Measurements from ENCODE around the gene RNASET2.
"Not testable (repeated sequence)": the region's sequence is repeated elsewhere in the genome, so short reads cannot be mapped to it uniquely, and the experiment has no call there.

The RNASET2 gene

DNA sequence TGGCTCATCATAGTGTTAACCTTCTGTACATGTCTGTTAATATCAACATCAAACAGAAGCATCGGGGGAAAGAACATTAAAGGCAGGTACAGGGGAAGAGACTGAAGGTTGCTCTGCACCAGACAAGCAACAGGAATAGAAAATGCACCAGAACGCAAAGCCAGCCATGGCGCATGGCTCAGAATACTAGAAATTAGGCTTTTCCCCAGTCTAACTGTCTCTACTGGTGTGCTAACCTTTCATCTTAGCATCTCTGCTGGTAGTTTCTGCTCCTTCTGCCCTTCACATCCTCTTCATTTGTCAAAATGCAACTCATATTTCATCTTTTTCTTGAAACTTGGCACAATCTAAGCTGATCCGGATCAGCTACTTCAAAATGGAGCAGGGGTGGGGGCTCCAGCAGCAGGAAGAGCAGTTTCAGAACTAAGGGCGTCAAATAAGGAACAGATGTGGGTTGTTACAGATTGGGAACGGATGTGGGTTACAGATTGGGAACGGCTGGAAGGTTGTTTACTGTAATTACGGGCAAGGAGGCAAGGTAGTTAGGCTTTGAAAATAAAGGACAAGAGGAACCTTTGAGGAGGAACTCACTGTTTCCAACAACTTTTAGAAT is 13.1 kb upstream of the RNASET2 start:
- DNase-seq: no peak

- DNase-seq: no peak
Observed at GRCh38 chr6:166966268-166966667, 9.9 kb upstream of the RNASET2 start.

- no peak for DNase-seq
Observed at GRCh38 chr6:166960609-166960978, 4.2 kb upstream of the RNASET2 start.

DNA sequence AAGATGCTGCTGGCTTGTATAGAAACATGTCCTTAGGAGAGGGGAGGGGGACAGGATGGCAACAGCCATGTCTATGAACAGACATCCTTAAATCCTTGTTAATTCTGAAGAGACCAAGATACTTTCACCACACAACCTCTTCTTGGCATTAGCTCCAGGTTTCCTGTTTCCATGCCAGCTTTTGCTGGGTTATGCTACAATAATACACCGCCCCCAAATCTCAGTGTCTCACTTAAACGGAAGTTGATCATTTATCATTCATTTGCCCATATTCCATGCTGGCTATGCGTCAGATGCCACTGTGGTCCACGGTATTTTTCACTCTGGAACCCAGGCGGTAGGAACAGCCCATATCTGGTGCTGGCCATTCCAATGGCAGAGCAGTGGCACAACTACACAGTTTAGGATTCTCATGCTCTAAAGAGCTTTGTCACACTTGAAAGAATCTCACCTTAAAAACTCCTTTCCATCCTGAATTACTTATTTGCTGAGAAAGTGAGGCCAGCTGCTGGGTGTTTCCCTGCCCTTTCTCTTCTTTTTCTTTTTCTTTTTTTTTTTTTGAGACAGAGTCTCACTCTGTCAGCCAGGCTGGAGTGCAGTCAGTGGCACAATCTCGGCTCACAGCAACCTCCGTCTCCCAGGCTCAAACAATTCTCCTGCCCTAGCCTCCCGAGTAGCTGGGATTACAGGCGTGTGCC is 3.7 kb upstream of the RNASET2 start:
- DNase-seq: no peak

- DNase-seq: no peak
Observed at GRCh38 chr6:166958926-166959861, 2.8 kb upstream of the RNASET2 start.

DNA sequence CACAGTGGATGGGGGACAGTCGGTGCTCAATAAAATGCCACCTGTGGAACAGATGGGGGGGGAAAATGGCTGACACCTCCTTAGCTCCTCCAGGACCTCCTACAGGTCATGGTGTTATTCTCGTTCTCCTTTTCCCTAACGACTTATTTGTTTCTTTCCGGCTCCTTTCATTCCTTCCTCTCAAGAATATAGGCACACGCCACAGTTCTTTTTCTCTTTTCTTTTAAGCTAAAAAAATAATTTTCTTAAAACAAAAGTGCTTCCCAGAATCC is 1.4 kb upstream of the RNASET2 start:
- DNase-seq: no peak

DNA sequence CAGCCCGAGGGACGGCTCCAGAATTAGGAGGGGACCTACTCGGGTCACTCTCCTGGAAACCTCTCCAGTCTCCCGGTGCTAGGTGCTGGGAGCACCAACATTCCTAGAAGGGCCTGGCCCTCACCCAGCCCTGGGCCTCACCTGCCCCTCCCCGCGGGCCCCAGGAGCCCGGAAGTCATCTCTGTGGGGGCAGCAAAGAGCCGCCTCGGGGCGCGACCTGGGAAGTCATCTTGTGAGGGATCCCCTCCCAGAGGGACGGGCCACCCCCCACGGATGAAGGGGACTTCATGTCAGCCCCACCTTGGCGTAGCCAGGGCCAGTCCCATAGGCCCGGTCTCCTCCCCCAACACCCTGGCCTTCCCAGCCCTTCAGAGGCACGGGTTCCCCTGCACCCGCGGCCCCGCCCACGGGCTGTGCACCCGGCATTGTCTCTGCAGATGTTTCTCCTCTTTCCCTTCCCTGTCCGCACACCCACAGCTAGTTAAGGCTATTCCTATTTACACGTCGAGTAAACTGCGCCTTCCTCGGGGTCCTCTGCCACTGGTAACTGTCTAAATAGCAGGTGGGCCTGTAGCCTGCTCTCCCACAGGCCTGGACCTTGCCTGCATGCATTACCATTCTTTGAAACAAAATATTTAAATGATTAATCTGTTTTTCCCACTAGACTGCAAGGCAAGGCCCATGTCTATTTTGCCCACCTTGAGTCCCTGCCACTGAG is 896 bp upstream of the RNASET2 start:
- DNase-seq: no peak

DNA sequence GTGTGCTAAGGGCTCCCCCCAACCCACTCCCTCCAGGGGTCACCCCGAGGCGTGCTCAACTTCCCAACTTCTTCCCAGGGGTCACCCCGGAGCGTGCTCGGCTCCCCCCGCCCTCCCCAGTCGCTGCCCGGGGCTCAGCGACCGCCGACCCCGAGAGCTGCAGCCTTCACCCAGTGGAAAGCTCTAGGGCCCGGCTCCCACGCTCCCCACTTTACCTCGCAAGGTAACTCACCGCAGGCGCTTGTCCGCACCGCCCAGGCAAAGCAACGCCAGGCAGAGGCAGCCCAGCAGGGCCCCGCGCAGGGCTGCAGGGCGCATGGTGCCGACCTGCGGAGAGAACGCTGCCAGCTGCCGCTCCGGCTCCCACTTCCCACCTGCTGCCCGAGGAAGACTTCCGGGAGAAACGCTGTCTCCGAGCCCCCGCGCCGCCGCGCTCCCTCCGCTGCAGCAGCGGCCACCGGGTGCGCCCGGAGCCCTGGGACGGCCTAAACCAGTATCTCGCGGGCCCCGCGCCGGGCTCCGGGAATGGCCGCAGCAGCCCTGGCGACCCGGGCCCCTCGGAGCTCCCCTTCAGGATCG is 396 bp downstream of the RNASET2 start:
- no peak for DNase-seq

DNA sequence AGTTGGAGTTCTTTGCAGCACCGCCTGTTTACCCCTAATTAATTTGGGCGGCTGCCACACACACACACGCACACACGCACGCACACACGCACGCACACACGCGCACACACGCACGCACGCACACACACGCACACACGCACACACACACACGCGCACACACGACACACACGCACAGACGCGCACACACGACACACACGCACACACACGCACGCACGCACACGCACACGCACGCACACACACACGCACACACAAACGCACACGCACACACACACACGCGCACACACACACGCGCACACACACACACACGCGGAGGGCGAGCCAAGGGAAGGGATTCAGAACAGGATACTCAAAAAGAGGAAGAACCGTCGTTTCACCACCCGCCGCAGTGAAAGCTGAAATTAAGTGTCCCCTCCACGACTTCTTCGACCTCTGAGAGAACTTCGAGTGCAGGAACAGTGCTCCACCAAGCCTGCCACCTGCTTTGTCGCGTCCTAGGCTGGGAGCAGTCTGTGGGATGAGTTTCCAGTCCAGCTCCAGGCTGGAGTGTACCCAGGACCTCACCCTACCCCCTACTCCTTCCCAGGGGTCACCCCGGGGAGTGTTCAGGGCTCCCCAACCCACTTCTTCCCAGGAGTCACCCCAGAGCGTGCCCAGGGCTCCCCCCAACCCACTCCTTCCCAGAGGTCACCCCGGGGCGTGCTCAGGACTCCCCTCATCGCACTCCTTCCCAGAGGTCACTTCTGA is 1.1 kb downstream of the RNASET2 start:
- DNase-seq: no peak

- no peak for DNase-seq
Observed at GRCh38 chr6:166954118-166954713, 2.1 kb downstream of the RNASET2 start.

DNA sequence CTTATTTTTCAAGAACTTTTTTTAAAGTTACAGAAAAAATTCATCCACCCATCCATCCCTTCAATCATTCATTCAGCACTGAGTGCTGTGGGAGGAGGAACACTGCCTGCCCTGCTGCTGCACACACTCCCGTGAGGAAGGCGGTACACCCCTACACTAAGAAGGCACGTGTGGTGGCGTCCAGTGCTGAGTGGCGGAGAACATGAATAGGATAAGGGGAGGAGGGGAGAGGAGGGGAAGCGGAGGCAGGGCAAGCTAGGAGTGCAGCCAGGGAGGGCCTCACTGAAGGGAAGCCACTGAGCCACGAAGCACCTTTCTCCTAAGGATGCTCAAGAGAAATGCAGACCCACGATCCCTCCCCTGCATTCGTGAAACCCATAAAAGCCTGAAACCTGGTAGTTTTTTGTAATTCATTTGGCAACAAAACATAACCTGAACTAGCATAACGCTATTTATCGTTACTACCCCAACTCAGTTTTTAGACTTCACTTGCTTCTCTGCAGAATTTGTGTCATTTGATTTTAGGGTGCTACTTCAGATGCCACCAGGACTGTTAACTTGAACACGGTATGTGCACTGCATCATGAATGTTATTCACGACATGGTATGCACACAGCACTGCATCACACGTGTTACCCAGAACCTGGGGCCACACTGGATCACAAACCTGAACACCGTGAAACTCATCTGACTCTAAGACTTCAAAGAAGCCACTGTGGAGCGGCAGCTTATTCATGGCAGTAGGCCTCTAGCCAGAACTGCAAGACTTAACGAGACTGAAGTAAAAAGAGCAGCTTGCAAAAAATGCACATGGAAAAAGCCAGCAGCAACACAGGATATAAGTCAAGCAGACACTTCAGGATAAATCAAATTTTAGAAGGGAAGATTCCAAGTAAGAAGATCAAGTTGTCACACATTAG is 3.5 kb downstream of the RNASET2 start:
- DNase-seq: no peak

- no peak for DNase-seq
Observed at GRCh38 chr6:166952121-166952520, 4.2 kb downstream of the RNASET2 start.

- DNase-seq: no peak
Observed at GRCh38 chr6:166951670-166952060, 4.7 kb downstream of the RNASET2 start.

DNA sequence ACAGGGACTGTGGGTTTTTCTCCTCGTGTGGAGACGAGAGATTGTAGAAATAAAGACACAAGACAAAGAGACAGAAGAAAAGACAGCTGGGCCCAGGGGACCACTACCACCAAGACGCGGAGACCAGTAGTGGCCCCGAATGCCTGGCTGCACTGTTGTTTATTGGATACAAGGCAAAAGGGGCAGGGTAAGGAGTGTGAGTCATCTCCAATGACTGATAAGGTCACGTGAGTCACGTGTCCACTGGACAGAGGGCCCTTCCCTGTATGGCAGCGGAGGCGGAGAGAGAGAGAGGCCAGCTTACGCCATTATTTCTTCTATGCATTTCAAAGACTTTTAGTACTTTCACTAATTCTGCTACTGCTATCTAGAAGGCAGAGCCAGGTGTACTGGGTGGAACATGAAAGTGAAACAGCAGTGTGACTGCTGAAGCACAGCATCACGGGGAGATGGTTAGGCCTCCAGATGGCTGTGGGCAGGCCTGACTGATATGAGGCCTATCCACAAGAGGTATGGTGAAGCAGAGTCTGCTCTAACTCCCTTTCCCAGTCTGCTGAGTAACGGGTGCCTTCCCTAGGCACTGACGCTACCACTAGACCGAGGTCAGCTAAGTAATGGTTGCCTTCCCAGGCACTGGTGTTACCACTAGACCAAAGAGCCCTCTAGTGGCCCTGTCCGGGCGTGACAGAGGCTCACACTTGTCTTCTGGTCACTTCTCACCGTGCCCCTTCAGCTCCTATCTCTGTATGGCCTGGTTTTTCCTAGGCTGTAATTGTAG is 5.3 kb downstream of the RNASET2 start:
- not testable (repeated sequence) for DNase-seq

- DNase-seq: no peak
Observed at GRCh38 chr6:166950443-166950821, 5.9 kb downstream of the RNASET2 start.

DNA sequence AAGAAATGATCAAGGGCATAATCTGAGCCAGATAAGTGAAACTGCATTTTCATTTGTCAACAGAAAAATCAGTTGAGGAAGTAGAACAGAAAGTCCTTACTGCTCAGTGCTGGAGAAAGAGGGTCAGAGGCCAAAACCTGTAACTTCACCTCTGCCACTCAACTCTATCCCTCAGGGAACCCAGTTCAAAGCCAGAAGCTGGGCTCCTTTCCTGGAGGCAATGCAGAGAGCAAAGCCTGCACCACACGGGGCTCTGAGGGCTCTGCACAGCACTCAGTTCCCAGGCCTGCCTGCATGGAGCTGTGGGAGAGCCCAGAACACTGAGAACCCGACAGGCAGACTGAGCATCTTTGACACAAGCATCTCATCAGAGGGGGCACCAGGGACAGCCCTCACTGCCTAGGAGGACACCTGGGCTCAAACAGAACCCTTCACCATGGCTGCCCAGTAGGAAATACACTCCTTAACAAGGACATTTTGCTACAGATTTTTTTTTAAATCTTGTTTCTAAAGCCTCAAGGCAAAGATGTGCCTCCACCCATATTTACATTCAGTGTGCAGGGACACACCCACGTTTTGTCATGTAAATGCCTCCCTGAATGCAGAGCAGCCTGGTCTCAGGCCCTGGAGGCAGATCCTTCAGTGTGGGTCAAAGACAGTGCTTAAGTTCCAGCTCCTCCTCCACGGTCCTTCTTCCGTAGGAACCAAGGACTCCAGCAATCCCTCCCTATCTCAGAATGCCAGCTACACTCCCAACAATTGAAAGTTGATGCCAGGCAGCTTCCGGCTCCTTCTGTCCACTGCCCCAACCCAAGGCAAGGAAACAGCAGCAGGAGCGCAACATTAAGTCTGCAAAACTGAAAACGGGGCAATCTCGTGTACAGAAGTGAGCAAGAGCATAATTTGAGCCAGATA is 6.6 kb downstream of the RNASET2 start:
- no peak for DNase-seq

GRCh38 chr6:166948724-166949123 is 7.6 kb downstream of the RNASET2 start:
- not testable (repeated sequence) for DNase-seq

GRCh38 chr6:166947251-166947650 is 9.1 kb downstream of the RNASET2 start:
- DNase-seq: no peak

DNA sequence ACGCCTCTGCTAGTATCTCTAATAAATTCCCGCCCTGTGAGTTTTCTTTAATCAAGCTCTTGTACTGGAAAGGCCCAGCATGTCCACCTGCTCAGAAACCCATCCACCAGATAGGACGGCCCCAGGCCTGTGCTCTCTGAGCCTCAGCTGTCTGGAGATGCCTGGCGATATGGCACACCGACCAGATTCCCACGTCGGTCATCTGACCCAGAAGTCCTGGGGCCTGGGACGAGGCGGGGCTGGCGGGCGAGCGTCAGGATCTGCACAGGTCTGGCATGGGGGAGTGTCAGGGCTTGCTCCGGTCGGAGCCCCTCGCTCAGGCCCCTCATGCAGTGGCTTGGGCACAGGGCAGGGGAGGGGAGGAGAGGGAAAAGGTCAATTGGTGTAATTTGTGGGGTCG is 10.2 kb downstream of the RNASET2 start:
- no peak for DNase-seq
